ENCODE data around the gene PAQR8.

PAQR8 gene

GRCh38 chr6:52360028-52360427 lies 1.9 kb upstream of the PAQR8 start:
- Histone ChIP-seq H3K4me1 (ENCODE audit: insufficient read depth, low read length) (peaks cover 7% of the 10 kb centered on the region), H2AFZ (ENCODE audit: low read depth, low read length) (no peak overlapping the region), H3K9me3 (ENCODE audit: low read length) (no peaks in the 10 kb centered on the region), H3K36me3 (ENCODE audit: insufficient read depth, low read length) (no peaks in the 10 kb centered on the region), H3K27me3 (ENCODE audit: insufficient read depth, low read length) (no peaks in the 10 kb centered on the region), H3K4me3 (ENCODE audit: low read length) (no peak overlapping the region)

- Histone ChIP-seq H2AFZ (ENCODE audit: low read depth, low read length) (peak overlapping the region; percentile 94), H3K4me1 (ENCODE audit: insufficient read depth, low read length) (peaks cover 7% of the 10 kb centered on the region), H3K4me3 (ENCODE audit: low read length) (no peak overlapping the region), H3K27me3 (ENCODE audit: insufficient read depth, low read length) (no peaks in the 10 kb centered on the region), H3K9me3 (ENCODE audit: low read length) (no peaks in the 10 kb centered on the region), H3K36me3 (ENCODE audit: insufficient read depth, low read length) (no peaks in the 10 kb centered on the region)
Observed at GRCh38 chr6:52360601-52361413, 1.1 kb upstream of the PAQR8 start.

GRCh38 chr6:52361414-52361944 lies 472 bp upstream of the PAQR8 start:
- no peaks in the 10 kb centered on the region for H3K27me3 ChIP-seq (ENCODE audit: insufficient read depth, low read length)
- H3K9me3 ChIP-seq (ENCODE audit: low read length) = no peaks in the 10 kb centered on the region
- peak overlapping the region; percentile 70 for H3K4me3 ChIP-seq (ENCODE audit: low read length)
- H2AFZ ChIP-seq (ENCODE audit: low read depth, low read length) = peak overlapping the region; percentile 94
- H3K4me1 ChIP-seq (ENCODE audit: insufficient read depth, low read length) = peaks cover 7% of the 10 kb centered on the region
- no peaks in the 10 kb centered on the region for H3K36me3 ChIP-seq (ENCODE audit: insufficient read depth, low read length)

GRCh38 chr6:52362443-52363227 lies 684 bp downstream of the PAQR8 start:
- no peaks in the 10 kb centered on the region for H3K36me3 ChIP-seq (ENCODE audit: insufficient read depth, low read length)
- H3K4me1 ChIP-seq (ENCODE audit: insufficient read depth, low read length) = peaks cover 7% of the 10 kb centered on the region
- H3K9me3 ChIP-seq (ENCODE audit: low read length) = no peaks in the 10 kb centered on the region
- H3K4me3 ChIP-seq (ENCODE audit: low read length) = peak overlapping the region; percentile 70
- peak overlapping the region; percentile 94 for H2AFZ ChIP-seq (ENCODE audit: low read depth, low read length)
- no peaks in the 10 kb centered on the region for H3K27me3 ChIP-seq (ENCODE audit: insufficient read depth, low read length)

- peak overlapping the region; percentile 70 for H3K4me3 ChIP-seq (ENCODE audit: low read length)
- no peaks in the 10 kb centered on the region for H3K36me3 ChIP-seq (ENCODE audit: insufficient read depth, low read length)
- H3K27me3 ChIP-seq (ENCODE audit: insufficient read depth, low read length) = no peaks in the 10 kb centered on the region
- no peaks in the 10 kb centered on the region for H3K9me3 ChIP-seq (ENCODE audit: low read length)
- H2AFZ ChIP-seq (ENCODE audit: low read depth, low read length) = peak overlapping the region; percentile 94
- H3K4me1 ChIP-seq (ENCODE audit: insufficient read depth, low read length) = peaks cover 7% of the 10 kb centered on the region
Observed at GRCh38 chr6:52363228-52363867, 1.4 kb downstream of the PAQR8 start.

GRCh38 chr6:52364480-52365166 lies 2.7 kb downstream of the PAQR8 start:
- Histone ChIP-seq H3K9me3 (ENCODE audit: low read length) (no peaks in the 10 kb centered on the region), H3K4me3 (ENCODE audit: low read length) (no peak overlapping the region), H3K36me3 (ENCODE audit: insufficient read depth, low read length) (no peaks in the 10 kb centered on the region), H3K27me3 (ENCODE audit: insufficient read depth, low read length) (no peaks in the 10 kb centered on the region), H3K4me1 (ENCODE audit: insufficient read depth, low read length) (peaks cover 7% of the 10 kb centered on the region), H2AFZ (ENCODE audit: low read depth, low read length) (no peak overlapping the region)

- Histone ChIP-seq H3K27me3 (ENCODE audit: insufficient read depth, low read length) (no peaks in the 10 kb centered on the region), H3K4me3 (ENCODE audit: low read length) (no peak overlapping the region), H3K4me1 (ENCODE audit: insufficient read depth, low read length) (peaks cover 7% of the 10 kb centered on the region), H2AFZ (ENCODE audit: low read depth, low read length) (no peak overlapping the region), H3K36me3 (ENCODE audit: insufficient read depth, low read length) (no peaks in the 10 kb centered on the region), H3K9me3 (ENCODE audit: low read length) (no peaks in the 10 kb centered on the region)
Observed at GRCh38 chr6:52365317-52365716, 3.4 kb downstream of the PAQR8 start.

- H2AFZ ChIP-seq (ENCODE audit: low read depth, low read length) = no peak overlapping the region
- no peak overlapping the region for H3K4me3 ChIP-seq (ENCODE audit: low read length)
- no peaks in the 10 kb centered on the region for H3K27me3 ChIP-seq (ENCODE audit: insufficient read depth, low read length)
- H3K9me3 ChIP-seq (ENCODE audit: low read length) = no peaks in the 10 kb centered on the region
- H3K4me1 ChIP-seq (ENCODE audit: insufficient read depth, low read length) = peaks cover 7% of the 10 kb centered on the region
- no peaks in the 10 kb centered on the region for H3K36me3 ChIP-seq (ENCODE audit: insufficient read depth, low read length)
Observed at GRCh38 chr6:52365866-52366540, 4.1 kb downstream of the PAQR8 start.

GRCh38 chr6:52368002-52368401 lies 6.1 kb downstream of the PAQR8 start:
- Histone ChIP-seq H3K27me3 (ENCODE audit: insufficient read depth, low read length) (no peaks in the 10 kb centered on the region), H3K9me3 (ENCODE audit: low read length) (no peaks in the 10 kb centered on the region), H3K4me1 (ENCODE audit: insufficient read depth, low read length) (peaks cover 7% of the 10 kb centered on the region), H3K36me3 (ENCODE audit: insufficient read depth, low read length) (no peaks in the 10 kb centered on the region), H2AFZ (ENCODE audit: low read depth, low read length) (no peak overlapping the region), H3K4me3 (ENCODE audit: low read length) (no peak overlapping the region)

GRCh38 chr6:52369234-52369633 lies 7.3 kb downstream of the PAQR8 start:
- H2AFZ ChIP-seq (ENCODE audit: low read depth, low read length) = no peak overlapping the region
- no peaks in the 10 kb centered on the region for H3K36me3 ChIP-seq (ENCODE audit: insufficient read depth, low read length)
- peaks cover 3% of the 10 kb centered on the region for H3K9me3 ChIP-seq (ENCODE audit: low read length)
- no peak overlapping the region for H3K4me3 ChIP-seq (ENCODE audit: low read length)
- no peaks in the 10 kb centered on the region for H3K4me1 ChIP-seq (ENCODE audit: insufficient read depth, low read length)
- no peaks in the 10 kb centered on the region for H3K27me3 ChIP-seq (ENCODE audit: insufficient read depth, low read length)

GRCh38 chr6:52371656-52372191 lies 9.8 kb downstream of the PAQR8 start:
- H3K4me3 ChIP-seq (ENCODE audit: low read length) = no peak overlapping the region
- no peaks in the 10 kb centered on the region for H3K36me3 ChIP-seq (ENCODE audit: insufficient read depth, low read length)
- H3K4me1 ChIP-seq (ENCODE audit: insufficient read depth, low read length) = no peaks in the 10 kb centered on the region
- H2AFZ ChIP-seq (ENCODE audit: low read depth, low read length) = no peak overlapping the region
- H3K27me3 ChIP-seq (ENCODE audit: insufficient read depth, low read length) = no peaks in the 10 kb centered on the region
- peaks cover 3% of the 10 kb centered on the region for H3K9me3 ChIP-seq (ENCODE audit: low read length)

- Histone ChIP-seq H3K27me3 (ENCODE audit: insufficient read depth, low read length) (no peaks in the 10 kb centered on the region), H3K36me3 (ENCODE audit: insufficient read depth, low read length) (no peaks in the 10 kb centered on the region), H3K4me1 (ENCODE audit: insufficient read depth, low read length) (no peaks in the 10 kb centered on the region), H3K9me3 (ENCODE audit: low read length) (peaks cover 3% of the 10 kb centered on the region), H3K4me3 (ENCODE audit: low read length) (no peak overlapping the region), H2AFZ (ENCODE audit: low read depth, low read length) (no peak overlapping the region)
Observed at GRCh38 chr6:52373151-52373690, 11.3 kb downstream of the PAQR8 start.
